HFFc6 (cell line): ENCODE measurements around the gene ATP6V1G1. TPM values are rescaled to one million over a fixed set of nuclear protein-coding genes. Genes with fewer than 3 reads are reported as not detected.

ENCODE experiments used
- DNase-seq: peaks from one replicate; pipeline ENCODE4 v3.0.0-alpha.2; 2018
- H3K27ac Mint-ChIP-seq: 2 replicates; pipeline ENCODE4 v1.8.0; 2020; ENCODE audit warnings: mild to moderate bottlenecking, mixed read lengths
- H3K27me3 Mint-ChIP-seq: 2 replicates; pipeline ENCODE4 v1.8.0; 2021; ENCODE audit warnings: mild to moderate bottlenecking, moderate library complexity, mixed read lengths; ENCODE audit not compliant: insufficient read depth
- H3K36me3 Mint-ChIP-seq: 2 replicates; pipeline ENCODE4 v1.8.0; 2021; ENCODE audit warnings: low read depth, mixed read lengths
- H3K4me1 Mint-ChIP-seq: 2 replicates; pipeline ENCODE4 v1.8.0; 2020; ENCODE audit warnings: low read depth, mixed read lengths
- H3K4me3 Mint-ChIP-seq: 2 replicates; pipeline ENCODE4 v1.8.0; 2020; ENCODE audit warnings: mild to moderate bottlenecking, moderate library complexity, mixed read lengths
- H3K9me3 Mint-ChIP-seq: 2 replicates; pipeline ENCODE4 v1.8.0; 2020; ENCODE audit warnings: mild to moderate bottlenecking, mixed read lengths
- CTCF ChIP-seq: fragments of 200-600 bp; sonication (generic); IDR thresholded peaks from 2 replicates; pipeline ENCODE4 v1.5.0; 2021; ENCODE audit warnings: antibody characterized with exemption, mild to moderate bottlenecking
- total RNA-seq, 6 experiments: library from RNA; stranded (reverse); fragmentation: NEBNext Ultra II Directional; extraction: Animal tissue kit (Norgen Biotek cat#: 25700); gene quantifications; 2 replicates in 1 of 6; 3 replicates in 5 of 6; pipeline ENCODE4 v1.2.3, GENCODE V29; 2021

ATP6V1G1 gene
- total RNA-seq, 6 experiments from 2014 or later, result 74.2 to 104 (median 86.5) TPM

- 0 out of 2 replicates have a peak, but pooled peaks have one; percentile 25 for TF ChIP-seq CTCF
- no peak overlapping the region for H3K4me3 Mint-ChIP-seq
- H3K4me1 Mint-ChIP-seq, result peaks cover 32% of the 10 kb centered on the region
- H3K27ac Mint-ChIP-seq, result no peak overlapping the region
- no peaks in the 10 kb centered on the region for H3K9me3 Mint-ChIP-seq
- peaks cover 8% of the 10 kb centered on the region; the same call in 1 of the 2 replicates for H3K36me3 Mint-ChIP-seq
- no peaks in the 10 kb centered on the region; the same call in 1 of the 2 replicates for H3K27me3 Mint-ChIP-seq
- DNase-seq, result no peak
Observed at GRCh38 chr9:114614373-114614772, 26.8 kb downstream of the ATP6V1G1 start.

DNA sequence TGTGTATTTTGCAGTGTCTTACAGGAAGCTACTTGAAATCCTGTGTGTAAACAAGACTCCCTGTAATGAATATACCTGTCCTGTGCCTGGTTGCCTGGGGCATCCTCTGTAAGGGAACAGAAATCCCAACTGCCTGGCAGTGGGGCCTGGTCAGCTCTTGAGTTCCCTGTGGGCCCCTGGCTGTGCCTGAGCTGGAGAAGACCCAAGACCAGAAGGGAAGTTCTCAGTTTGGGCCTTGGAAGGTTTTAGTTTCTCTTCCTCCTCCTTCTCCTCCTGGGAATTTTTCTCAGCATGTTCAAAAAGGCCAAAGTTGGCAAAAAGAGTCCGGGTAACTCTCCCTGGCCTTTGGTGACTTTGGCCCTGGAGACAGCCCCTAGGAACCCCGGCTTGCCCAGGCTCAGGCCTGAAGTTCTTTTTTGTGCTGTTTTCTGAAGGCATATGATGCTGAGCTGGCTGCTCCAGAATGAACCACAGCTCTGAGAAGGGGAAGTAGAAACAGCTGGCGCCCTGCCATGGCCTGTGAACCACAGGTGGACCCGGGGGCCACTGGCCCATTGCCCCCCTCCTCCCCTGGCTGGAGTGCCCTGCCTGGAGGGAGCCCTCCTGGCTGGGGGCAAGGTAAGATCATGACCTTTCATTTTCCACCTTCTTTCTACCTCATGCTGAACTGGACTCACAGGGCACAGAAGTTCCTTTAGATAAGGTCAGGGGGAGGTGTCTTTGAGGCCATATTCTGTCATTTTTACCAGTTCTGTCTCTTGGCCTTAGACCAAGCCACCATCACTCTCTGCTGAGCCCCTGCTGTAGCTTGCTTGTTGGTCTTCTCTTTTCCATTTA lies 29.3 kb downstream of the ATP6V1G1 start:
- Mint-ChIP-seq H3K9me3 (no peaks in the 10 kb centered on the region), H3K27ac (peak overlapping the region; percentile 29; the same call in 1 of the 2 replicates), H3K4me3 (no peak overlapping the region), H3K4me1 (peaks cover 35% of the 10 kb centered on the region), H3K27me3 (no peaks in the 10 kb centered on the region; the same call in 1 of the 2 replicates), H3K36me3 (peaks cover 8% of the 10 kb centered on the region; the same call in 1 of the 2 replicates)
- no peak for DNase-seq
- TF ChIP-seq CTCF, result no peak

DNA sequence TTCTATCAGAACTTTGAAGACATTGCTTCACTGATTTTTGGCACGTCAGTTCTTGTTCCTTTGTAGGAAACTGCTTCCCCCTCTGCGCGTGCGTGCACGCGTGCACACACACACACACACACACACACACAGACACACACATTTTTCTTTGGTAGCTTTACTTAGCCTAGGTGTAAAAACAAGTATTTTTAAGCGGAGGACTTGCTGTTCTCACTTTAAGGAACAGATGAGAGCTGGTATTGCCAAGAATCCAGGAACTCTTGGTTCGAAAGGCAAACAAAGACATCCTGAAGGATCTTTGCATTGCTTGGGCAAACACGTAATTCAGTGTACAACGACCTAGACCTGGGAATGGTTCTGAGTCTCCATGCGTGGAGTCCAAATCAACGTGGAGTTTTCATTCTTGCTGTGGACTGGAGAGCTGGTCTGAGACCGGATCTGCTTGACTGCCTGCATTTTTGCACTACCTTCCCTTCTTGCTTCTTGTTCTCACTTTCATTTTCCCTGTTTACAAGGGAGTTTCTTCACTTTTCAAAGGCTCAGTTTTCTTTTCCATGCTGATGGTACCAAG lies 31.7 kb downstream of the ATP6V1G1 start:
- no peak for TF ChIP-seq CTCF
- no peak overlapping the region for H3K27ac Mint-ChIP-seq
- no peak for DNase-seq
- H3K9me3 Mint-ChIP-seq, result no peaks in the 10 kb centered on the region
- peaks cover 23% of the 10 kb centered on the region for H3K4me1 Mint-ChIP-seq
- no peak overlapping the region for H3K4me3 Mint-ChIP-seq
- peaks cover 8% of the 10 kb centered on the region; the same call in 1 of the 2 replicates for H3K36me3 Mint-ChIP-seq
- no peaks in the 10 kb centered on the region; the same call in 1 of the 2 replicates for H3K27me3 Mint-ChIP-seq

GRCh38 chr9:114621561-114621960 lies 34.0 kb downstream of the ATP6V1G1 start:
- Mint-ChIP-seq H3K27me3 (no peaks in the 10 kb centered on the region; the same call in 1 of the 2 replicates), H3K9me3 (no peaks in the 10 kb centered on the region), H3K4me1 (peaks cover 27% of the 10 kb centered on the region), H3K36me3 (0 out of 2 replicates have a peak, but pooled peaks cover 4% of the 10 kb centered on the region), H3K27ac (peak overlapping the region; percentile 29), H3K4me3 (no peak overlapping the region)
- no peak for DNase-seq
- TF ChIP-seq CTCF, result no peak

GRCh38 chr9:114621975-114622609 lies 34.5 kb downstream of the ATP6V1G1 start:
- H3K27ac Mint-ChIP-seq, result peak overlapping the region; percentile 29
- peak; percentile 74 for DNase-seq
- H3K27me3 Mint-ChIP-seq, result no peaks in the 10 kb centered on the region; the same call in 1 of the 2 replicates
- no peaks in the 10 kb centered on the region for H3K9me3 Mint-ChIP-seq
- no peak overlapping the region for H3K4me3 Mint-ChIP-seq
- 0 out of 2 replicates have a peak, but pooled peaks cover 3% of the 10 kb centered on the region for H3K36me3 Mint-ChIP-seq
- TF ChIP-seq CTCF, result no peak
- peaks cover 27% of the 10 kb centered on the region for H3K4me1 Mint-ChIP-seq
